Measurements from ENCODE around the gene PRSS21. TPM values are rescaled to one million over a fixed set of nuclear protein-coding genes. Genes with fewer than 3 reads are reported as not detected.

Gene PRSS21
- total RNA-seq, 4 donors from 2014 or later, result not detected

GRCh38 chr16:2787961-2788360, 29.1 kb upstream of the PRSS21 start:
- H3K9me3 ChIP-seq, result no peaks in the 10 kb centered on the region
- TF ChIP-seq CTCF (IDR thresholded peaks at IDR 0.05) (no peak), EP300 (IDR thresholded peaks at IDR 0.05) (no peak), POLR2A (IDR thresholded peaks at IDR 0.05) (no peak)
- peaks cover 0 to 14% (median 8%) of the 10 kb centered on the region in 4 donors for H3K4me1 ChIP-seq
- 15 to 24% methylated on average over 7 of the region's 7 CpGs for WGBS, 2 donors
- DNase-seq (ENCODE audit: low spot score in 2 of 2), result no peak
- H3K4me3 ChIP-seq, result no peak overlapping the region
- H3K36me3 ChIP-seq, result no peaks in the 10 kb centered on the region
- peaks cover 0 to 78% of the 10 kb centered on the region in 2 donors for H3K27me3 ChIP-seq
- no peak overlapping the region for H3K27ac ChIP-seq

DNA sequence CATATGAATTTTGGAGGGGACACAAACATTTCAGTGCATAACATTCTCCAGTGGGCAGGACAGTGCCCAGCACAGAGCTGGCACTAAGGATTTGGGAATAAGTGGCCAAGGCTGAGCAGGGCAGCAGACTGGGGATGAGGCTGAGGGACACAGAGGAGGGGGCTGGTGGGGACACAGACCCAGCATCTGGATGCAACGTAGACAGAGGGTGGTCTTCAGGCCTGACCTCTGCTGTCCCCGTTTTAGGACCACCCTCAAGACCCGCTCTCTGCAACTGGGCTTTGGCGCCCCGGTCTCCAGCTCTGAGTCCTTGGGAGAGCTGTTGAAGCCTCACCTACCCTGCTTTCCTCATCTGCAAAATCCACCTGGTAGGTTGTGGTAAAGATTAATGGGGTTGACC, 26.4 kb upstream of the PRSS21 start:
- peaks cover 0 to 5% (median 3%) of the 10 kb centered on the region in 4 donors for H3K4me1 ChIP-seq
- WGBS, 2 donors, result 68 to 74% methylated on average over 5 of the region's 5 CpGs
- peaks cover 0 to 77% of the 10 kb centered on the region in 2 donors for H3K27me3 ChIP-seq
- H3K4me3 ChIP-seq, result no peak overlapping the region
- no peaks in the 10 kb centered on the region for H3K36me3 ChIP-seq
- no peak overlapping the region for H3K27ac ChIP-seq
- H3K9me3 ChIP-seq, result no peaks in the 10 kb centered on the region
- no peak for DNase-seq (ENCODE audit: low spot score in 2 of 2)
- TF ChIP-seq CTCF (IDR thresholded peaks at IDR 0.05) (no peak), POLR2A (IDR thresholded peaks at IDR 0.05) (no peak), EP300 (IDR thresholded peaks at IDR 0.05) (no peak)

- TF ChIP-seq POLR2A (IDR thresholded peaks at IDR 0.05) (no peak), CTCF (IDR thresholded peaks at IDR 0.05) (no peak), EP300 (IDR thresholded peaks at IDR 0.05) (no peak)
- Histone ChIP-seq H3K27ac (no peak overlapping the region), H3K36me3 (no peaks in the 10 kb centered on the region), H3K9me3 (no peaks in the 10 kb centered on the region), H3K4me1 (no peaks in the 10 kb centered on the region), H3K27me3 (peaks cover 0 to 72% of the 10 kb centered on the region in 2 donors), H3K4me3 (no peak overlapping the region)
- 74 to 76% methylated on average over 8 of the region's 8 CpGs for WGBS, 2 donors
- DNase-seq (ENCODE audit: low spot score in 2 of 2), result no peak
Measured at GRCh38 chr16:2791174-2791573, 25.9 kb upstream of the PRSS21 start.

DNA sequence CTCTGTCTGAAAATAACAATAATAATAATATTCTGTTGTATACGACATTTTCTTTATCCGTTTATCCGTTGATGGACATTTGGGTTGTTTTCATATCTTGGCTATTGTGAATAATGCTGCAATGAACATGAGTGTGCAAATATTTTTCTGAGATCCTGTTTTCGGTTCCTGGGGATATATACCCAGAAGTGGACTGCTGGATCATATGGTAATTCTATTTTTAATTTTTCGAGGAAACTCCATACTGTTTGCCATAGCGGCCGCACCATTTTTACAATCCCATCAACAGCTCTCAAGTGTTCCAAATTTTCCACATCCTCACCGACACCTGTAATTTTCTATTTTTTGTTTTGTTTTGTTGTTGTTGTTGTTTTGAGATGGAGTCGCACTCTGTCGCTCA, 24.1 kb upstream of the PRSS21 start:
- Histone ChIP-seq H3K9me3 (no peaks in the 10 kb centered on the region), H3K27ac (no peak overlapping the region), H3K4me3 (no peak overlapping the region), H3K27me3 (peaks cover 0 to 62% of the 10 kb centered on the region in 2 donors), H3K36me3 (no peaks in the 10 kb centered on the region), H3K4me1 (no peaks in the 10 kb centered on the region)
- DNase-seq (ENCODE audit: low spot score in 2 of 2), result no peak
- 80 to 85% methylated on average over 10 of the region's 10 CpGs for WGBS, 2 donors
- TF ChIP-seq CTCF (IDR thresholded peaks at IDR 0.05), result no peak
- no peak for TF ChIP-seq POLR2A (IDR thresholded peaks at IDR 0.05)
- no peak for TF ChIP-seq EP300 (IDR thresholded peaks at IDR 0.05)

- Histone ChIP-seq H3K27me3 (peaks cover 0 to 44% of the 10 kb centered on the region in 2 donors), H3K27ac (no peak overlapping the region), H3K4me1 (no peaks in the 10 kb centered on the region), H3K4me3 (no peak overlapping the region), H3K9me3 (no peaks in the 10 kb centered on the region), H3K36me3 (no peaks in the 10 kb centered on the region)
- TF ChIP-seq CTCF (IDR thresholded peaks at IDR 0.05), result no peak
- TF ChIP-seq EP300 (IDR thresholded peaks at IDR 0.05), result no peak
- no peak for TF ChIP-seq POLR2A (IDR thresholded peaks at IDR 0.05)
- 62 to 65% methylated on average over 7 of the region's 7 CpGs for WGBS, 2 donors
- no peak for DNase-seq (ENCODE audit: low spot score in 2 of 2)
Measured at GRCh38 chr16:2795395-2796143, 21.5 kb upstream of the PRSS21 start.

All from tibial nerve (tissue), 4 donors.